HFFc6 (cell line): ENCODE results near the gene ATRAID. TPM values are rescaled to one million over a fixed set of nuclear protein-coding genes. Genes with fewer than 3 reads are reported as not detected.

Source experiments
- DNase-seq: peaks from one replicate; pipeline ENCODE4 v3.0.0-alpha.2; 2018
- H3K27ac Mint-ChIP-seq: 2 replicates; pipeline ENCODE4 v1.8.0; 2020; ENCODE audit warnings: mild to moderate bottlenecking, mixed read lengths
- H3K27me3 Mint-ChIP-seq: 2 replicates; pipeline ENCODE4 v1.8.0; 2021; ENCODE audit warnings: mild to moderate bottlenecking, moderate library complexity, mixed read lengths; ENCODE audit not compliant: insufficient read depth
- H3K36me3 Mint-ChIP-seq: 2 replicates; pipeline ENCODE4 v1.8.0; 2021; ENCODE audit warnings: low read depth, mixed read lengths
- H3K4me1 Mint-ChIP-seq: 2 replicates; pipeline ENCODE4 v1.8.0; 2020; ENCODE audit warnings: low read depth, mixed read lengths
- H3K4me3 Mint-ChIP-seq: 2 replicates; pipeline ENCODE4 v1.8.0; 2020; ENCODE audit warnings: mild to moderate bottlenecking, moderate library complexity, mixed read lengths
- H3K9me3 Mint-ChIP-seq: 2 replicates; pipeline ENCODE4 v1.8.0; 2020; ENCODE audit warnings: mild to moderate bottlenecking, mixed read lengths
- total RNA-seq, 6 experiments: library from RNA; stranded (reverse); fragmentation: NEBNext Ultra II Directional; extraction: Animal tissue kit (Norgen Biotek cat#: 25700); gene quantifications; 2 replicates in 1 of 6; 3 replicates in 5 of 6; pipeline ENCODE4 v1.2.3, GENCODE V29; 2021
- TF ChIP-seq, protein P1 (sequence below): fragments of 200-600 bp; sonication (generic); IDR thresholded peaks from 2 replicates; pipeline ENCODE4 v1.5.0; 2021; ENCODE audit warnings: antibody characterized with exemption, mild to moderate bottlenecking

ATRAID gene
- total RNA-seq, 6 experiments from 2014 or later: 98.8 to 123 (median 116) TPM

DNA sequence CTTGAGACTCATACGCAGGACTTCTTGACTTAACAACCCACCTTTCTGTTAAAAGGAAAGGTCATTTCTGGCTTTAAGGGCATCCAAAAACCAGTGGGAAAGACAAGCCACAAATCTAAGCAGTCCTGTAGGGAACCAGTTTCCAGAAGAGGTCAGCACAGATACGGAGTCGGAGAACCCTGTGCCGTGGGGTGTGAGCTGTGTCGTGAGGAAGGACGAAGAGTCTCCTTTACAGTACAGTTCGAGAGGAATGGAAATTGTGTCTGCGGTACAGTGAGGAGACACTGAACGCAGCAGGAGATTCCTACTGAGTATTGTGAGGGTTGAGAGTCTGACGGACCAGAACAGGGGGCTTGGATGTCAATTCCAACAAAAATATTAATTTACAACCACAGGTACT is 33.3 kb downstream of the ATRAID start:
- Mint-ChIP-seq H3K27me3 (peaks cover 2% of the 10 kb centered on the region), H3K4me3 (no peak overlapping the region), H3K9me3 (no peaks in the 10 kb centered on the region), H3K27ac (no peak overlapping the region), H3K36me3 (peaks cover 5% of the 10 kb centered on the region), H3K4me1 (peaks cover 8% of the 10 kb centered on the region)
- DNase-seq: no peak
- TF ChIP-seq, protein P1, sequence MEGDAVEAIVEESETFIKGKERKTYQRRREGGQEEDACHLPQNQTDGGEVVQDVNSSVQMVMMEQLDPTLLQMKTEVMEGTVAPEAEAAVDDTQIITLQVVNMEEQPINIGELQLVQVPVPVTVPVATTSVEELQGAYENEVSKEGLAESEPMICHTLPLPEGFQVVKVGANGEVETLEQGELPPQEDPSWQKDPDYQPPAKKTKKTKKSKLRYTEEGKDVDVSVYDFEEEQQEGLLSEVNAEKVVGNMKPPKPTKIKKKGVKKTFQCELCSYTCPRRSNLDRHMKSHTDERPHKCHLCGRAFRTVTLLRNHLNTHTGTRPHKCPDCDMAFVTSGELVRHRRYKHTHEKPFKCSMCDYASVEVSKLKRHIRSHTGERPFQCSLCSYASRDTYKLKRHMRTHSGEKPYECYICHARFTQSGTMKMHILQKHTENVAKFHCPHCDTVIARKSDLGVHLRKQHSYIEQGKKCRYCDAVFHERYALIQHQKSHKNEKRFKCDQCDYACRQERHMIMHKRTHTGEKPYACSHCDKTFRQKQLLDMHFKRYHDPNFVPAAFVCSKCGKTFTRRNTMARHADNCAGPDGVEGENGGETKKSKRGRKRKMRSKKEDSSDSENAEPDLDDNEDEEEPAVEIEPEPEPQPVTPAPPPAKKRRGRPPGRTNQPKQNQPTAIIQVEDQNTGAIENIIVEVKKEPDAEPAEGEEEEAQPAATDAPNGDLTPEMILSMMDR: no peak

DNA sequence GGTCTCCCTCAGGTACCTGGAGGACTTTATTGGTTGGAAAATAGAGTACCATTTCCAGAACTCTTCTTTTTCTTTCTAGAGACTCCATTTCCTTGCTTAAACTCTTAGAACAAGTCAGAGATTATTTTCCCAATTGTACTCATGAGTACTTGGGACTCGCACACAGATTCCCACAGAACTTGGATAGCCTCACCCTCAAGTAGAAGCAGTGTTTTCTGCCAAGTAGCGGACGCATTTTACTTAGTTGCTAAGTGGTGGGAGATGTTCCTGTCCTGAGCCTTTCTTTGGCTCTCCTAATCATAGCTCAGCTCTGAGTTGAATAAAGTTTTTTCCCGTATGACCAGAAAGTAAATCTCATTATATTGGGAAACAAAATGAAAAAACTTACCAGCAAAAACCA is 33.8 kb downstream of the ATRAID start:
- peaks cover 8% of the 10 kb centered on the region for H3K4me1 Mint-ChIP-seq
- no peak for DNase-seq
- H3K27me3 Mint-ChIP-seq: peaks cover 2% of the 10 kb centered on the region
- no peak overlapping the region for H3K4me3 Mint-ChIP-seq
- TF ChIP-seq, protein P1: no peak
- H3K36me3 Mint-ChIP-seq: no peaks in the 10 kb centered on the region; the same call in none of the 2 replicates
- H3K9me3 Mint-ChIP-seq: no peaks in the 10 kb centered on the region
- no peak overlapping the region for H3K27ac Mint-ChIP-seq

DNA sequence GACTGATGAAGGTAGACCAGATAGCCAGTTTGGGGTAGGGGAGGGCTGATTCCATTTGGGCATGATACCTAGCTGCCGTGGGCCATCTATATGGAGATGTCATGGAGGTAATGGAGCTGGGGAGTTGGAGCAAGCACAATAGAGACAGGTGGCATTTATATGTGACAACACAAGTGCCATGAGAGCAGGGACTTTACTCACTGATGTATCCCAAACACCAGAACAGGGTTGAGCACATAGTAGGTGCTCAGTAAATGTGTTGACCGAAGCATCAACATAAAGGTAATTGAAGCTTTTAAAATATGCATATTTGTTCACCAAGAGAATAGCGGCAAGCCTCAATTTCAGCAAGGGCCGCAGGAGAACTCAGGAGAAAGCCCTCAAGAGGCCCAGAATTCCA is 36.1 kb downstream of the ATRAID start:
- Mint-ChIP-seq H3K27me3 (peaks cover 3% of the 10 kb centered on the region), H3K36me3 (no peaks in the 10 kb centered on the region; the same call in 1 of the 2 replicates), H3K27ac (no peak overlapping the region), H3K4me3 (no peak overlapping the region), H3K4me1 (peaks cover 8% of the 10 kb centered on the region), H3K9me3 (no peaks in the 10 kb centered on the region)
- no peak for DNase-seq
- TF ChIP-seq, protein P1: no peak

DNA sequence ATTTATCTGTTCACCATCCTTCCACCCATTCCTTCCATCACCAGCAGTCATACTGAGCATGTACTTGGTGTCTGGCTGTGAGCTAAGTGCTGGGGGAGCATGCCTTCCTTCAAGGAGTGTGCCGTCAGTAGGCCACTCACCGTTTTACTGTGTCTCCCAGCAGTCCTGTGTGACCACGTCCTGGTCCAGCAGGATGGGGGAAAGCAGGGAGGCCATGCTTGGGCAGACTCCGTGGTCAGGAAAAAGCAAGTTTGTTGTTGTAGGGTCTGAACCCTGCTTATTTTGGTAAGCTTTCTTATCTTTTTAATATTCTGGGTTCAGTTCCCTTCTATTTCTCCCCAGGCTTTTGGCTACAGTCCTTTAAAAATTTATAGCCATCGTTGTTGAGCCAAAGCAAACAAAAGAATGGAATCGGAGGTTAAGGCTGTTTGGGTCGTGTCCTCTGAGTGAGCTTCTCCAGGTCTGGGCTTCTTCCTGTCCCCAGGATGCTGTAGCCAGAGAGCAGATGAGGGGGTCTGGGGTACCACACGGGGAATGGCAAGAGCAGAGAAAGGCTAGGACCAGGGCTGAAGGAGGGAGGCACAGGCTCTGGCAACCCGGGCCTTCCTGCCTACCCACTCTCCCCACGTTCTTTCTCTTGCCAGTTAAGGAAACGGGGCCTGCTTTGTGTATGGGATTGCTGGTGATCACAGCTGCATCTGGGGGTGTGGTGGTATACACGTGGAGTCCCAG is 37.5 kb downstream of the ATRAID start:
- Mint-ChIP-seq H3K9me3 (no peaks in the 10 kb centered on the region), H3K4me1 (peaks cover 9% of the 10 kb centered on the region), H3K36me3 (no peaks in the 10 kb centered on the region; the same call in 1 of the 2 replicates), H3K27ac (no peak overlapping the region), H3K4me3 (no peak overlapping the region), H3K27me3 (peaks cover 3% of the 10 kb centered on the region)
- TF ChIP-seq, protein P1: no peak
- no peak for DNase-seq

DNA sequence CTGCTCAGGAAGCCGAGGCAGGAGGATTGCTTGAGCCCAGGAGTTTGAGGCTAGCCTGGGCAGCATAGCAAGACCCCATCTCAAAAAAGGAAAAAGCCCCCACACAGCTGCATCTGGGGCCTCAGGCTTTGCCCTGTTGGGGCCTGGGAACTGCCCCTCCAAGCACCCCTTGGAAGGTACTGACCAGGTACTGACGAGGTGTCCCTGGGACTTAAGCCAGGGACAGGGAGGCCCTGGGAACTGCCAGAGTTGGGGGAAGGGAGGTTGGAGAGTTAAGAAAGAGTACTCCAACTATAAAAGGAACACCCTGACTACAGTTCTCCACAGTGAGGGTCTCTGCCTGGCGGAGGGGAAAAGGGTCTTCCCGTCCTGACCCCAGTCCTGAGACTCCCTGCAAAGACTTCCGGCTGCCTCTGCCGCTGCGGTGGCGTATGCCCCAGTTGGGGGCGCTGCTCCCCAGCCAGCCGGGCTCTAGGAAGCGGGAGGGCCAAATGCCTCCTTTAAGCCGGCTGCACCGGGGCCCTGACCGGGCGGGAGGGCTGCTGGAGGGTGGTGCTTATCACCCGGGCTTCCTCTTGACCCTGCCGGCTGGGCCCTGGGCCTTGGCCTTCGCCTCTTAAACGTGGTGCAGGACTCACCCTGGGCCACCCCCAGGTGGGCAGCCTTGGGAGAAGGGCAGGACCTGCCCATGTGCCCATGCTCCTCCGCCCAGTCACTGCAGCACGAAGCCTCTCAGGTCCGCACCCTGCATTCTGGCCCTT is 38.2 kb downstream of the ATRAID start:
- TF ChIP-seq, protein P1: peak; percentile 77
- no peaks in the 10 kb centered on the region for H3K36me3 Mint-ChIP-seq
- DNase-seq: peak; percentile 11
- no peak overlapping the region for H3K4me3 Mint-ChIP-seq
- H3K27me3 Mint-ChIP-seq: peaks cover 8% of the 10 kb centered on the region
- no peak overlapping the region for H3K27ac Mint-ChIP-seq
- H3K4me1 Mint-ChIP-seq: peaks cover 16% of the 10 kb centered on the region
- no peaks in the 10 kb centered on the region for H3K9me3 Mint-ChIP-seq
